GM19467 (cell line): ENCODE data around the gene COL9A3.

Experiments used
- ATAC-seq: cut with Tn5 transposase; IDR thresholded peaks from one replicate; pipeline ENCODE4 v1.9.1; 2021; ENCODE audit warnings: mild to moderate bottlenecking, moderate library complexity; ENCODE audit not compliant: unreplicated experiment

The COL9A3 gene

GRCh38 chr20:62796699-62797491, 20.0 kb upstream of the COL9A3 start:
- ATAC-seq, result no peak

- no peak for ATAC-seq
Measured at GRCh38 chr20:62797671-62798532, 18.9 kb upstream of the COL9A3 start.

- ATAC-seq, result no peak
Measured at GRCh38 chr20:62799036-62799435, 17.8 kb upstream of the COL9A3 start.

- no peak for ATAC-seq
Measured at GRCh38 chr20:62799459-62799858, 17.4 kb upstream of the COL9A3 start.

- ATAC-seq, result no peak
Measured at GRCh38 chr20:62799873-62800272, 17.0 kb upstream of the COL9A3 start.

GRCh38 chr20:62800314-62801259, 16.3 kb upstream of the COL9A3 start:
- ATAC-seq, result no peak

- no peak for ATAC-seq
Measured at GRCh38 chr20:62801284-62802010, 15.4 kb upstream of the COL9A3 start.

- no peak for ATAC-seq
Measured at GRCh38 chr20:62802026-62802712, 14.7 kb upstream of the COL9A3 start.

GRCh38 chr20:62804021-62804626, 12.7 kb upstream of the COL9A3 start:
- ATAC-seq, result no peak

GRCh38 chr20:62804627-62805154, 12.2 kb upstream of the COL9A3 start, which contains the start of gene OGFR:
Gene OGFR (plus strand): TSS chr20:62804835. CDS start chr20:62804860, 25 bp downstream.
- peak; percentile 52 for ATAC-seq

GRCh38 chr20:62805155-62805710, 11.6 kb upstream of the COL9A3 start:
- peak; percentile 4 for ATAC-seq

- ATAC-seq, result no peak
Measured at GRCh38 chr20:62805711-62806382, 11.0 kb upstream of the COL9A3 start.

GRCh38 chr20:62806383-62807050, 10.3 kb upstream of the COL9A3 start:
- ATAC-seq, result no peak

GRCh38 chr20:62807444-62808210, 9.2 kb upstream of the COL9A3 start:
- ATAC-seq, result no peak

GRCh38 chr20:62808211-62808865, 8.5 kb upstream of the COL9A3 start:
- ATAC-seq, result no peak
